Measurements from ENCODE around the gene GPHN.
"Not testable (repeated sequence)": the region's sequence is repeated elsewhere in the genome, so short reads cannot be mapped to it uniquely, and the experiment has no call there.

The GPHN gene

DNA sequence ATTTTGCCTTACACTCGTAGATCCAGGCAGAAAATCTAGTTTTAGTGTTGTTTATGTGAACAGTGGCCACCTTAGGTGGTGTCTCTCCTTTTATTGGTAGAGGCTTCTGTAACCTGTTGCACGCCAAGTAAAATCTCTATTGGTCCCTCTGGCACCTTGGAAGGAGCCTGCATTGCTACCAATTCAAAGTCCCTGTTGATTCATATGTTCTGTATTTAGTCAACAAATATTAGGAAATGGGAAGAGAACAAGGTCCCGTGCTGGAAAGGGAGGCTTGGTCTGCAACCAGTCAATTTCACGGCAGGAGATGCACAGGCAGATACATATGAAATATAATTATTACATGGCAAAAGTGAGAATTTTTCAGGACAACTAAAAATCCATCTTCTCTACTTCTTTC lies 6.4 kb upstream of the GPHN start:
- no peak for DNase-seq (ENCODE audit: low read depth in 1 of 2, low spot score in 1 of 2)

DNA sequence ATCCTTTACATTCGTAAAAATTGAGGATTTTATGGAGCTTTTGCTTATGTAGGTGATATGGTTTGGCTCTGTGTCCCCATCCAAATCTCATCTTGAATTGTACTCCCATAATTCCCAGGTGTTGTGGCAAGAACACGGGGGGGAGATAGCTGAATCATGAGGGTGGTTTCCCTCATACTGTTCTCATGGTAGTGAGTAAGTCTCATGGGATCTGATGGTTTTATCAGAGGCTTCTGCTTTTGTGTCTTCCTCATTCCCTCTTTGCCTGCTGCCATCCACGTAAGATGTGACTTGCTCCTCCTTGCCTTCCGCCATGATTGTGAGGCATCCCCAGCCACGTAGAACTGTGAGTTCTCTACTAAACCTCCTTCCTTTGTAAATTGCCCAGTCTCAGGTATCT lies 5.1 kb upstream of the GPHN start:
- not testable (repeated sequence) for DNase-seq (ENCODE audit: low read depth in 1 of 2, low spot score in 1 of 2)

DNA sequence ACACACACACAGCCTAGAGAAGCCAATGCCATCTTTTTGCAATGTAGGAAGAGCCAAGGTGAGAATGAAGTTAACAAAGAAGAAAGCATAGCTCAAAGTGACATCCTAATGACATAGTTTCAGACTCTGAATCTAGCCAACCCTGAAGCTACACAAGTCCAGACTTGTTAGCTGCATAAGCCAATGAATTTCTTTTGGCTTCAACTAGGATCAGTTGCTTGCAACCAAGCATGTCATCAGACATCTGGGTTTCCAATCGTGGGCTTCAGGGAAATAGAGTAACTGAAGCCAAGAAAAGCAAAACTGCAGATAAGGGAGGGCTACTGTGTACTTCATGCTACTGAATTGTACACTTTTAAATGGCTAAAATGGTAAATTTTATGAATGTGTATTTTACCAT lies 4.4 kb upstream of the GPHN start:
- DNase-seq (ENCODE audit: low read depth in 1 of 2, low spot score in 1 of 2), result no peak

DNA sequence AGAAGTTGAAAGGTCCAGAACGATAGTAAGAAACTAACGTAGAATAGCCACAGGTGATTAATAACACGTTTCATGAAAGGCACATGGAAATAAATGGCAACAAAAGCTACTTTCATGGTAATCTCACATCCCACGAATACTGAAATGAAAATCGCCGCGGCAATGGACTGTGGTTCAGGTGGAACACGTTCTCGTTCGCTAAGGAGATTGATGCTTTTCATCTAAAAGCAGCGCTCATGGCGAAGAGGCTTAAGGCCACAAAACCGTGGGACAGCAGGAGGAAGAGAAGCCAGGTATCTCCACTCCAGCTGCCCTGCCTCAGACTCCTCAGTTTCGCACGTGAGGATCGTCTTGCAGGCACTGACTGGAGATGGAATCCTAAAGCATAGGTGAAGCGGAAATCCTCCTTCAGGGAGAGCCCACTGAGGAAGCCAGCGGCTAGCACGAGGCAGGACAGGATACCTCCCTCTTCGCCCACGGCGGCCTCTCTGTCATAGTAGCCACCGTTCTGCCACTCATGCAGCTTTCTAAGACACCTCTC lies 696 bp upstream of the GPHN start:
- peak in 1 of 2 donors; percentile 4 for DNase-seq (ENCODE audit: low read depth in 1 of 2, low spot score in 1 of 2)

DNA sequence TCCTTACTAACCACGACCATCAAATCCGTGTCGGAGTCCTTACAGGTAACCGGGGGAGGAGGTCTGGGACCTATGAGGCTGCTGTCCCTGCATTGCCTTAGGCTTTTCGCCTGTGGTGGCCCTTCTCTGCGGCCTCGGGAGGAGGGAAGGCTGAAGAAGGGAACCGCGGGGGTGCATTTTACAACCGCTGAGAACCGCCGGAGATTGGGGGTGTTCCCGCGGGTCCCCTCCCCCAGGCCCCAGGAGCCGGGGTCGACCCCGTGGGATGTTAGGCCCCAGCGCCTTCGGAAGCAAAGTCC lies 549 bp downstream of the GPHN start:
- no peak for DNase-seq (ENCODE audit: low read depth in 1 of 2, low spot score in 1 of 2)

DNA sequence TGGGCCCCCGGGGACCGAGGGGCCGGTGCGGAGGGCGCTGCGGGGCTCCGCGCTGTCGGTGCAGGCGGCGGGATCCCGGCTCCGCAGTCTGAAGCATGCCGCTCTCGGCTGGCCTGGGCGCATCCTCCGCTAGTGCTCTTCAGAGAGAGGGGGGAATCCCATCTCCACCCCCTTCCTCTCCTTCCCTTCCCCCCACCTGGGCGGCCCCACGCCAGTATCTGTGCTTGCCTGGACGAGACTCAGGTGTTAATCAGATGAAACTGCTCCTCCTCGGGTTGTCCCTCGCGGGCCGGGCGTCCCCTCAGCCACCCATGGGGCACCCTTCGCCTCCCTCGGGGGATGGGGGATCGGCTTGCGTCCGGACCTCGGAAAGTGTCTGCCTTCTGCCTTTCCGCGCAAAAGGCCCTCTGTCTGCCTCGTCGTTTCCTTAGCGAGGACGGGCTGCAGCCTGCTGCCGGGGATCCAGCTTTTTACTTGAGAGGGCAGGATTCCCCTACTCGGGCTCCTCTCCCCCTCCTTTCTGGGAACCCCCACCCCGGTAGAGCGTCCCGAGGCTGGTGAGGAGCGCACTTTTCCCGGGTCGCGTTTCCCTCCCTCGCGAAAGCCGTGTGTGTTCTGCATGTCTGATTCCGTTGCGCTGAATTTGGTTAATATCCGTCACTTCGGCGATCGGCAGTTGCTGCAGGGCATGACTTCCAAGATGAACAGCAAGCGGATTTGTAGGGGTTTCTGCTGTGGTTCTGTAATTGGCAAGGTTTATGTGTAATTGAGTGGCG lies 1.1 kb downstream of the GPHN start:
- peak; percentile 13 to 17 for DNase-seq (ENCODE audit: low read depth in 1 of 2, low spot score in 1 of 2)

DNA sequence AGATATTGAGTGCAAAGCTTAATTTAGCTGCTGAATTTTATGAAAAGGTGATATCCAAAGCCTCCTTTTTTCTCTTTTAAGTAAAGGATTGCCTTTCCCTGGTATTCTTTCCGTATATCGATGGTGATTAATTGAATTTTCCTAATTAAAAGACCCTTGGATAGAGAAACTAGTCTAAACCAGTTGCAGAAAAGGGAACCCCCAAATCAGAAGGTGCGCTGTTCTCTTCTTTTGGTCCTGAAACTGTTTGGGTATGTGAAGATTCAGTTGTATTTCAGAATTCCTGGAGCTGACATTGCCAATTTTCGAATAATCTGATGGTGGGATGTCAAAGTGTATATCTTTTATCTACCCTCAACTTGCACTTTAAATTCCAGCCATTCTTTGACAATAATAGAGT lies 1.9 kb downstream of the GPHN start:
- no peak for DNase-seq (ENCODE audit: low read depth in 1 of 2, low spot score in 1 of 2)

DNA sequence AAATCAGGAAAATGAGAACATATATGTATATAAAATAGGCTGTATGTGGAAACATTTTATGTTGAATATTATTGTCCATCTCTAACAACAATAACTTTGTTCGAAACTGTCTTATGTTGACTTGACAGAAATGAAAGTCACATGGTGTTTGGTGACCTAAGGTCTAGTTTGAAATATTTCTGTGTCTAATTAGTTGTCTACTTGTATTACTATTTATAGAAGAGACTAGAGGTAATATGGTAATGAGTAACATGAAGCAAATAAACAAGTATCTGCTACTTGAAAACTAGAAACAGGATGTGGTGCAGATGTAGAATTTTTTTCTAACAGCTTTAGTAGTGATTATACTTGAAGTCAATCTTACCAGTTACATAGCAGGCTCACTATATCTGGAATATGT lies 3.9 kb downstream of the GPHN start:
- DNase-seq (ENCODE audit: low read depth in 1 of 2, low spot score in 1 of 2), result no peak

DNA sequence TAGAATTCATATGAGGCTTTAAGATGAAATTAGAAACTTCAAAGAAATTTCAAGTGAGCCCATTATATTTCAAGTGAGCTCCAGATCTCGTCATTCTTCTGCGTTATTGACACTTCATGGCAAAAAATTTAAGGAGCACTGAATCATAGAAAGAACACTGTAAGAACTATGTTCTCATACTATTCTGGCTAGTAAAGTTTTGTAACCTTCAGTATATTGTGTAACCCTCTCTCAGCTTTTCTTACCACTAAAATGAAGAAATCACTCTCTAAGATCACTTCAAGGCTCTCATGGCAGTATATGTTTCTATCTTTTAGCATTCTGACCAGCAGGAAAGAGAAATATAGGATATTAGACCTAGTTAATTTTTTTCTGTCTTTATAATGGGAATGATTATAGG lies 6.3 kb downstream of the GPHN start:
- DNase-seq (ENCODE audit: low read depth in 1 of 2, low spot score in 1 of 2), result no peak

DNA sequence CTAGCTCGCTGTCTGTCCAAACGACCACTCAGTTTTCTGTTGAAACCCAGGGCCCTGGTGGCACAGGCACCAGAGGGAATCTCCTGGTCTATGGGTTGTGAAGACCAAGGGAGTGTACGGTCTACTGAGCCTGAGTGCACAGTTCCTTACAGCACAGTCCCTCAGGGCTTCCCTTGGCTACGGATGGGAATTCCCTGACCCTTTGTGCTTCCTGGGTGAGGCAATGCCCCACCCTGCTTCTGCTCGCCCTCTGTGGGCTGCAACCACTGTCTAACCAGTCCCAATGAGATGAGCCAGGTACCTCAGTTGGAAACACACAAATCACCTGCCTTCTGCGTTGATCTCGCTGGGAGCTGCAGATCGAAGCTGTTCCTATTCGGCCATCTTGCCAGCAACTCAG lies 22.6 kb downstream of the GPHN start:
- no peak for DNase-seq (ENCODE audit: low read depth in 1 of 2, low spot score in 1 of 2)

DNA sequence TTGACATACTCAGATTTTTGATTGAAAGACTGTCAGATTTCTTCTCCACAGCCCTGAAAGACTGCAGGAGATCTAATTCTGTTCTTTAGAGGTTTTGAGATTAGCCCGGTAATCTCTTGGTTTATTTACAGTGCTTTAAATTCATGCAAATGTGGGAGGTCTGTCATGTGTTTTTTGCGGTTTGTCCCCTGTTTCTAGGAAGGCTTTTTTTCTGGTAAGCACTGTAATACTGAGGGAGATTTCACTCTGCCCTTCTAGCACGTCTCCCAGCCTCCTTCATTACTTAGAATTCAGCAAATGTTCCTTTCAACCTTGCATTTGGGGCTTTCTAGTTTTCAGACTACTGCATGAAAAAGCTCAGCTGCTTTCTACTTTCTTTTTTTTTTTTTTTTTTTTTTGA lies 31.1 kb downstream of the GPHN start:
- no peak for DNase-seq (ENCODE audit: low read depth in 1 of 2, low spot score in 1 of 2)

DNA sequence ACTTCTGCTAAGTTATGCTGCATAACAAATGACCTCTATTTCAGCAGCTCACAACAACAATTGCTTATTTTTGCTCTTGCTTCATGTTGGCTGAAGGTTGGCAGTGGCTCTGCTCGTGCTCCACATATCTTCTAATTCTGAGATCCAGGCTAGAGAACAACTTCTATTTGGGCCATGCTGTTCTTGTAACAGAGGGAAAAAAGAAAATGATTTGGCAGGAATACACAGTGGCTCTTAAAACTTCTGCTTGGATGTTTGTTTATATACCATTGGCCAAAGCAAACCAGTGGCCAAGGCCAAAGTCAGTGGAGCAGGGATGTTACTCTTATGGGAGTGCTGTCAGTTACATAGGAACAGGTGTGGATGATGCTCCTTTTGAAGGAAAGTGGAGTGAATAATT lies 32.1 kb downstream of the GPHN start:
- no peak for DNase-seq (ENCODE audit: low read depth in 1 of 2, low spot score in 1 of 2)

DNA sequence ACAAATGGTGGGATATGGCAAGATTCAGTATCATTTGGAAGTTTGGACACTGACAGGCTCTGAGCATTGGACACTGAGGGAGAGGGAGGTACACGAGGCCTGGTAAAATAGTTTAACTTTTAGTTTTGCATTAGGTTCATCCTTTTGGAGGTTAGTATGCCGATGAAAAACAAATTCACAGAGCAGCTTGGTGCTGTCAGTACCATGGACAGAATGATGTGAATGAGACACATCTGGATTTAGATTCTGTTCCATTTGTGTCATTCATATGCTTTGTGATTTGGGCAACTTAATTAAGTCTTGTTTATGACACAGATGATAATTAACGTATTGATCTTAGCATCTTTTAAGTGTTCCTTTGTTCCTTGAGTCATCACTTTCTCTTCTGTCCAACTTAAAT lies 33.7 kb downstream of the GPHN start:
- DNase-seq (ENCODE audit: low read depth in 1 of 2, low spot score in 1 of 2), result no peak

DNA sequence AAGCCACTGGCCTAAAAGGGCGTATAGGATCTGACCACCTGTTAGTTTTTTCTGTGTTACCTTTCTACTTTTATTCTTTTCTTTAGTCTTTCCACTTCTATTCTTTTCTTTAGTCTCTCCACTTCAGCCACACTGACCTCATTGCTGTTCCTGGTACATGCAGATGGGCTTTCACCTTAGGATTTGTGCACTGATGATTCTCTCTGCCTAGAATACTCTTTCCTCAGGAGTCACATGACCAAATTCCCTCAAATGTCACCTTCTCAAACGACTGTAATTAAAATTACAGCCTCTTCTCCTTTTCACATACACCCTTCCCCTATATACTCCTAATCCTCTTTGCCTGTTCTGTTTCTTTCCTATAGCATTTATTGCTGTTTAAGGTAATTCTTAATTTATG lies 36.0 kb downstream of the GPHN start:
- no peak for DNase-seq (ENCODE audit: low read depth in 1 of 2, low spot score in 1 of 2)

DNA sequence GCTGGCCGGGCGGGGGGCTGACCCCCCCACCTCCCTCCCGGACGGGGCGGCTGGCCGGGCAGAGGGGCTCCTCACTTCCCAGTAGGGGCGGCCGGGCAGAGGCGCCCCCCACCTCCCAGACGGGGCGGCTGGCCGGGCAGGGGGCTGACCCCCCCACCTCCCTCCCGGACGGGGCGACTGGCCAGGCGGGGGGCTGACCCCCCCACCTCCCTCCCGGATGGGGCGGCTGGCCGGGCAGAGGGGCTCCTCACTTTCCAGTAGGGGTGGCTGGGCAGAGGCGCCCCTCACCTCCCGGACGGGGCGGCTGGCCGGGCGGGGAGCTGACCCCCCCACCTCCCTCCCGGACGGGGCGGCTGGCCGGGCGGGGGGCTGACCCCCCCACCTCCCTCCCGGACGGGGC lies 37.2 kb downstream of the GPHN start:
- DNase-seq (ENCODE audit: low read depth in 1 of 2, low spot score in 1 of 2), result not testable (repeated sequence)

DNA sequence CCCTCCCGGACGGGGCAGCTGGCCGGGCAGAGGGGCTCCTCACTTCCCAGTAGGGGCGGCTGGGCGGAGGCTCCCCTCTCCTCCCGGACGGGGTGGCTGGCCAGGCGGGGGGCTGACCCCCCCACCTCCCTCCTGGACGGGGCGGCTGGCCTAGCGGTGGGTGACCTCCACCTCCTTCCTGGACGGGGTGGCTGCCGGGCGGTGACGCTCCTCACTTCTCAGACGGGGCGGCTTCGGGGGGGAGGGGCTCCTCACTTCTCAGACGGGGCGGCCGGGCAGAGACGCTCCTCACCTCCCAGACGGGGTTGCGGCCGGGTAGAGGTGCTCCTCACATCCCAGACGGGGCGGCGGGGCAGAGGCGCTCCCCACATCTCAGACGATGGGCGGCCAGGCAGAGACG lies 37.8 kb downstream of the GPHN start:
- not testable (repeated sequence) for DNase-seq (ENCODE audit: low read depth in 1 of 2, low spot score in 1 of 2)

DNA sequence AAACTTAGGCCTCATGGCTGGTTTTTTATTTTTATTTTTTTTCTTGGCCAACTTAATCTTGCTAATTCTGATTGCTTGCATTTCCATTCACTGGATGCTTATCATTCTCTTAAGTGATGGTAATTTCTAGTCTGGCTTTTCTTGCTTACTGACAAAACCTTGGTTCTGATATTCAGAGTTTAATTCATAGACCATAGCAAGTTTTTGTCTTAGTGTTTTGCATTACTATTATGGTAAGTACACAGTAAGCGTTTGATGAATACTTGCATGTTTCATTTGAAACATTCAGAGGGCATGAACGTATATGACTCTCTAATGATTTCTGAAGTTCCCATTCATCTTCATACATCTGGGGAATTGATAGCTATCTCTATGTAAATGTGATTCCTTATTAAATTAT lies 55.8 kb downstream of the GPHN start:
- no peak for DNase-seq (ENCODE audit: low read depth in 1 of 2, low spot score in 1 of 2)

DNA sequence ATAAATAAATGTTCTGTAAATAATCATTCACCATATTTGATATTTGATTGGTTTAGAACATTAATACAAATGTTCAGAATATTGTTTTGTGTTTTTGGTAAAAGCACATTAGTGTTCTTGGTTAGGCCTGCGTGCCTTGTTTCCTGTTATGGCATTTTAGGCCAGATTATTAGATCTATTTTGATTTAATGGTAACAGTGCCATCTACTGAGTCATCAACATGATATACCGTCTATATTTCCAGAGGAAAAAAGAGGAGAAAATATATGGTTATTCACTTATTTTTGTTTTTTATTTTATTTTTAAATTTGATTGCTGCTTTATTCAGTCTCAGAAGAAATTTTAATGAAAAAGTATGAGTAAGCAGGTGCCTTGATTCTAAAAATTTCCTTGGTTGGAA lies 60.3 kb downstream of the GPHN start:
- no peak for DNase-seq (ENCODE audit: low read depth in 1 of 2, low spot score in 1 of 2)

DNA sequence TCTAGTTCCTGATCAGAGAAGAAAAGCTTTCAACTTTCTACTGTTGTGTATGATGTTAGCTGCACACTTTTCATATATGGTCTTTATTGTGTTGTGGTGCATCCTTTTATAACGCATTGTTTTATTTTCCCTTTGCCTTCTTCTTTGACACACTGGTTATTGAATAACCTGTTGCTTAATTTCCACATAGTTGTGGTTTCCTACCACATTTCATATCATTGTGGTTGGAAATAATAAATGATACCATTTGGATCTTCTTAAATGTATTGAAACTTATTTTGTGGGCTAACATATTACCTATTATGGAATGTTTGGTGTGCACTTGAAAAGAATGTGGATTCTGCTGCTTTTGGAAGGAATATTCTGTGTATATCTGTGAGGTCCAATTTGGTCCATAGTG lies 64.9 kb downstream of the GPHN start:
- DNase-seq (ENCODE audit: low read depth in 1 of 2, low spot score in 1 of 2), result no peak

DNA sequence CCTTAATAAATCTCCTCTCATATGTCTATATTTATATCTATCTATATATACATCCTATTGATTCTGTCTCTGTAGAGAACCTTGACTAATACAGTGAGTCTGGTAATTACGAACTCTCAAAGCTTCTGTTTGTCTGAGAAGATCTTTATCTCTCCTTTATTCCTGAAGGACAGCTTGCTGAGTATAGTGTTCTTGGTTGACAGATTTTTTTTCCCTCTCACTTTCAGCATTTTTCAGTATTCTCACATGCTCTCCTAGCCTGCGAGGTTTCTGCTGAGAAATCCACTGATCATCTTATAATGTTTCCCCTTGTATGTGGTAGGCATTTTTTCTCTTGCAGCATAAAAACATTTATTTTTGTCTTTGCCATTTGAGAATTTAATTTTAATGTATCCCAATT lies 67.1 kb downstream of the GPHN start:
- DNase-seq (ENCODE audit: low read depth in 1 of 2, low spot score in 1 of 2), result no peak

DNA sequence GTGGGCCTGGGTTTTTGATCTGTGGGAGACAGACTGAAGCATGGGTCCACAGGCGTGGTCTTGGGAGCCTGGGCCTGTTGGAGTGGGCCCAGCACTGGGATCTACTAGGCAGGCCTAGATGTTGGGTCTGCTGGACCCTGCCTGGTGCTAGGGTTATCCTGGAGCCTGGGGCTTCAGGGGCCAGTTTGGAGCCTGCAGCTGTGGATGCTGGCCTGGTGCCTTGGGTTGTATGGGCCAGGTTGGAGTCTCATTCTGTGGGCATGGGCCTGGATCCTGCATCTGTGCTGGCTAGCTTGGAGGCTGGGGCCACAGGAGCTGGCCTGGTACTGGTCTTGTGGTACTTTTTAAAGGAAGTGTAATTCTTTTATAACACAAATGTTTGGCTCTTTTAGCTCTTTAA lies 68.0 kb downstream of the GPHN start:
- no peak for DNase-seq (ENCODE audit: low read depth in 1 of 2, low spot score in 1 of 2)

DNA sequence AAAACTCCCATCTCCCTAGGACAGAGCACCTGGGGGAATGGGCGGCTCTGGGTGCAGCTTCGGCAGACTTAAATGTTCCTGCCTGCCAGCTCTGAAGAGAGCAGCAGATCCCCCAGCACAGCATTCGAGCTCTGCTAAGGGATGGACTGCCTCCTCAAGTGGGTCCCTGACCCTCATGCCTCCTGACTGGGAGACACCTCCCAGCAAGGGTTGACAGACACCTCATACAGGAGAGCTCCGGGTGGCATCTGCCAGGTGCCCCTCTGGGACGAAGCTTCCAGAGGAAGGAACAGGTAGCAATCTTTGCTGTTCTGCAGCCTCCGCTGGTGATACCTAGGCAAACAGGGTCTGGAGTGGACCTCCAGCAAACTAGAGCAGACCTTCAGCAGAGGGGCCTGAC lies 79.8 kb downstream of the GPHN start:
- DNase-seq (ENCODE audit: low read depth in 1 of 2, low spot score in 1 of 2), result not testable (repeated sequence)

DNA sequence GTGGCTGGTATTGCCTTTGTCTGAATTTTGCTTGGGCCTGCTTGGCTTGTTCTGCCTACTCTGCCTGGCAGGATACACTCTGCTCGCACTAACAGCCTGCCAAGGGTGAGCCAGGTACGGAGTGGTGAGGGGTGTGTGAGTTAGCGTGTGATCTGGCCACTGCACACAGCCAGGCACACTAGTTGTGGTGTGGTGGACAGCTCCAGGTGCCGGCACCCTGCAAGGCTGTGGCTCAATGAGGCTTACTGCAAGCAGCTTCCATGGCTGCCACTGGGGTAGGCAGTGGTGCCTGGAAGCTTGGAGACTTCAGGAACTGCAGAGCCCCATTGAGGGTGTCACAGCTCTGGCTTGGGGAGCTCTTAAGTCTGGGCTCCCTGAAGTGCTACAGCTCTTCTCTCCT lies 87.4 kb downstream of the GPHN start:
- DNase-seq (ENCODE audit: low read depth in 1 of 2, low spot score in 1 of 2), result no peak

Measured in activated T-helper 1 cell treated with anti-CD3 and anti-CD28 coated beads, Interleukin-2, amount 50 U/mL, for 16 hours (primary cell).